ENCODE measurements around the gene FBXW7.

Gene FBXW7

GRCh38 chr4:152503653-152504290, 32.1 kb downstream of the FBXW7 start:
- Histone ChIP-seq H3K36me3 (ENCODE audit: control insufficient read depth in 1 of 2, insufficient read depth in 2 of 2, low read length in 2 of 2) (no peaks in the 10 kb centered on the region), H3K4me3 (ENCODE audit: low read depth, low read length) (no peak overlapping the region), H3K9me3 (ENCODE audit: insufficient read depth, low read depth, low read length) (no peaks in the 10 kb centered on the region), H3K27me3 (ENCODE audit: insufficient read depth, low read length) (no peaks in the 10 kb centered on the region), H3K79me1 (ENCODE audit: low read length) (no peaks in the 10 kb centered on the region), H3K18ac (ENCODE audit: low read length) (no peak overlapping the region), H4K12ac (ENCODE audit: low read depth, low read length) (no peak overlapping the region), H3K9ac (ENCODE audit: low read length) (no peak overlapping the region), H3K4me1 (ENCODE audit: control insufficient read depth in 1 of 2, insufficient read depth in 2 of 2, low read length in 2 of 2) (no peaks in the 10 kb centered on the region), H2AFZ (ENCODE audit: insufficient read depth, low read length, poor library complexity) (no peak overlapping the region), H3K79me2 (ENCODE audit: control insufficient read depth, insufficient read depth, low read length, poor library complexity) (no peaks in the 10 kb centered on the region), H3K4ac (ENCODE audit: low read depth, low read length) (no peak overlapping the region), H4K91ac (ENCODE audit: low read depth, low read length) (no peak overlapping the region), H2BK5ac (ENCODE audit: low read depth, low read length, poor library complexity) (no peak overlapping the region), H3K27ac (ENCODE audit: low read depth, low read length) (no peak overlapping the region), H2BK120ac (ENCODE audit: insufficient read depth, low read length, poor library complexity) (no peak overlapping the region), H3K14ac (ENCODE audit: low read length) (no peak overlapping the region), H2BK12ac (ENCODE audit: low read length) (no peak overlapping the region), H3K23ac (ENCODE audit: low read length) (no peak overlapping the region), H4K8ac (ENCODE audit: low read depth, low read length) (no peak overlapping the region), H2AK5ac (ENCODE audit: low read length) (no peak overlapping the region), H3K4me2 (ENCODE audit: low read length) (no peak overlapping the region)
- DNase-seq, result no peak

- Histone ChIP-seq H2AFZ (ENCODE audit: insufficient read depth, low read length, poor library complexity) (no peak overlapping the region), H3K4me2 (ENCODE audit: low read length) (no peak overlapping the region), H3K4me3 (ENCODE audit: low read depth, low read length) (no peak overlapping the region), H2BK5ac (ENCODE audit: low read depth, low read length, poor library complexity) (no peak overlapping the region), H4K12ac (ENCODE audit: low read depth, low read length) (no peak overlapping the region), H3K9ac (ENCODE audit: low read length) (no peak overlapping the region), H3K18ac (ENCODE audit: low read length) (no peak overlapping the region), H2BK12ac (ENCODE audit: low read length) (no peak overlapping the region), H3K4me1 (ENCODE audit: control insufficient read depth in 1 of 2, insufficient read depth in 2 of 2, low read length in 2 of 2) (no peaks in the 10 kb centered on the region), H2AK5ac (ENCODE audit: low read length) (no peak overlapping the region), H4K8ac (ENCODE audit: low read depth, low read length) (no peak overlapping the region), H3K27ac (ENCODE audit: low read depth, low read length) (no peak overlapping the region), H3K79me2 (ENCODE audit: control insufficient read depth, insufficient read depth, low read length, poor library complexity) (no peaks in the 10 kb centered on the region), H3K27me3 (ENCODE audit: insufficient read depth, low read length) (no peaks in the 10 kb centered on the region), H3K23ac (ENCODE audit: low read length) (no peak overlapping the region), H4K91ac (ENCODE audit: low read depth, low read length) (no peak overlapping the region), H3K9me3 (ENCODE audit: insufficient read depth, low read depth, low read length) (no peaks in the 10 kb centered on the region), H3K4ac (ENCODE audit: low read depth, low read length) (no peak overlapping the region), H3K36me3 (ENCODE audit: control insufficient read depth in 1 of 2, insufficient read depth in 2 of 2, low read length in 2 of 2) (no peaks in the 10 kb centered on the region), H3K14ac (ENCODE audit: low read length) (no peak overlapping the region), H3K79me1 (ENCODE audit: low read length) (no peaks in the 10 kb centered on the region), H2BK120ac (ENCODE audit: insufficient read depth, low read length, poor library complexity) (no peak overlapping the region)
- no CpG with 5 or more reads among the region's 3 CpGs for WGBS (ENCODE audit: extremely low coverage, insufficient coverage, insufficient read length)
- no peak for DNase-seq
Measured at GRCh38 chr4:152501846-152502536, 33.9 kb downstream of the FBXW7 start.

DNA sequence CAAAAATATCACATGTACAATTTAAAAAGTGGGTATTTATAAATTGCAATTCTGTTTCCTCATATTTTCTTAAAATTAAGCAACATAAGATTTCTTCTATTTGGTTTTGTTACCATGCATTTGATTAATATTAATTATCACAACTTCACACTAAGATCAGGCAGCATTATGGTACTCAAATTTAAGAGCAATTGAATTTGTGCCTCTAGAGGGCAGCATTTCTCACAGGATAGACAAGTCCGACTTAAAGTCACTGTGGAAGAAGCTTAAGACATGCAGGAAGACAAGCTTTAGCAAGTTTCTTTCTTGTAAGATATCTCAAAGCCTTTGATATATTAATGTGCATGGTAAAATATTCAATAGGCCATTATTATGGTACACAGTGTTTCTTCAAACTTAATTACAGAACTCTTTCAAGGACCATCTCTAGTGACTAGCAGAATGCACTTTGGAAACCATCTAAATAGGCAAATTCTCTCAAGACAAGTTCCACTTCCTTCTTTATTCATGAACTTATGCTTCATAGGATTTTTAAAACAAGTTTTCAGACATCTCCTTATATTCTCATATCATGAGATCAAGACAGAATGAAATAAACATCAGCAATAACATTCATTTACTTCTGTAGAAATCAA, 35.0 kb downstream of the FBXW7 start:
- Histone ChIP-seq H4K91ac (ENCODE audit: low read depth, low read length) (no peak overlapping the region), H3K18ac (ENCODE audit: low read length) (no peak overlapping the region), H3K79me2 (ENCODE audit: control insufficient read depth, insufficient read depth, low read length, poor library complexity) (no peaks in the 10 kb centered on the region), H3K4me1 (ENCODE audit: control insufficient read depth in 1 of 2, insufficient read depth in 2 of 2, low read length in 2 of 2) (no peaks in the 10 kb centered on the region), H3K23ac (ENCODE audit: low read length) (no peak overlapping the region), H3K27me3 (ENCODE audit: insufficient read depth, low read length) (no peaks in the 10 kb centered on the region), H3K9me3 (ENCODE audit: insufficient read depth, low read depth, low read length) (no peaks in the 10 kb centered on the region), H2AFZ (ENCODE audit: insufficient read depth, low read length, poor library complexity) (no peak overlapping the region), H3K4me3 (ENCODE audit: low read depth, low read length) (no peak overlapping the region), H3K27ac (ENCODE audit: low read depth, low read length) (no peak overlapping the region), H4K8ac (ENCODE audit: low read depth, low read length) (no peak overlapping the region), H3K79me1 (ENCODE audit: low read length) (no peaks in the 10 kb centered on the region), H3K4me2 (ENCODE audit: low read length) (no peak overlapping the region), H2BK120ac (ENCODE audit: insufficient read depth, low read length, poor library complexity) (no peak overlapping the region), H2AK5ac (ENCODE audit: low read length) (no peak overlapping the region), H3K14ac (ENCODE audit: low read length) (no peak overlapping the region), H3K9ac (ENCODE audit: low read length) (no peak overlapping the region), H2BK5ac (ENCODE audit: low read depth, low read length, poor library complexity) (no peak overlapping the region), H2BK12ac (ENCODE audit: low read length) (no peak overlapping the region), H4K12ac (ENCODE audit: low read depth, low read length) (no peak overlapping the region), H3K4ac (ENCODE audit: low read depth, low read length) (no peak overlapping the region), H3K36me3 (ENCODE audit: control insufficient read depth in 1 of 2, insufficient read depth in 2 of 2, low read length in 2 of 2) (no peaks in the 10 kb centered on the region)
- peak; percentile 61 to 97 for DNase-seq
- no CpG with 5 or more reads among the region's 1 CpG for WGBS (ENCODE audit: extremely low coverage, insufficient coverage, insufficient read length)

- no peaks in the 10 kb centered on the region for H3K79me1 ChIP-seq (ENCODE audit: low read length)
- H3K4me2 ChIP-seq (ENCODE audit: low read length), result no peak overlapping the region
- H4K12ac ChIP-seq (ENCODE audit: low read depth, low read length), result no peak overlapping the region
- H2BK12ac ChIP-seq (ENCODE audit: low read length), result no peak overlapping the region
- no peaks in the 10 kb centered on the region for H3K9me3 ChIP-seq (ENCODE audit: insufficient read depth, low read depth, low read length)
- DNase-seq, result no peak
- H3K9ac ChIP-seq (ENCODE audit: low read length), result no peak overlapping the region
- H2BK5ac ChIP-seq (ENCODE audit: low read depth, low read length, poor library complexity), result no peak overlapping the region
- WGBS (ENCODE audit: extremely low coverage, insufficient coverage, insufficient read length), result no CpG with 5 or more reads among the region's 2 CpGs
- H3K27ac ChIP-seq (ENCODE audit: low read depth, low read length), result no peak overlapping the region
- no peaks in the 10 kb centered on the region for H3K79me2 ChIP-seq (ENCODE audit: control insufficient read depth, insufficient read depth, low read length, poor library complexity)
- H3K23ac ChIP-seq (ENCODE audit: low read length), result no peak overlapping the region
- no peaks in the 10 kb centered on the region for H3K4me1 ChIP-seq (ENCODE audit: control insufficient read depth in 1 of 2, insufficient read depth in 2 of 2, low read length in 2 of 2)
- H3K14ac ChIP-seq (ENCODE audit: low read length), result no peak overlapping the region
- no peak overlapping the region for H3K18ac ChIP-seq (ENCODE audit: low read length)
- no peak overlapping the region for H4K91ac ChIP-seq (ENCODE audit: low read depth, low read length)
- no peak overlapping the region for H3K4ac ChIP-seq (ENCODE audit: low read depth, low read length)
- no peak overlapping the region for H2BK120ac ChIP-seq (ENCODE audit: insufficient read depth, low read length, poor library complexity)
- no peaks in the 10 kb centered on the region for H3K27me3 ChIP-seq (ENCODE audit: insufficient read depth, low read length)
- H3K36me3 ChIP-seq (ENCODE audit: control insufficient read depth in 1 of 2, insufficient read depth in 2 of 2, low read length in 2 of 2), result no peaks in the 10 kb centered on the region
- H3K4me3 ChIP-seq (ENCODE audit: low read depth, low read length), result no peak overlapping the region
- H2AK5ac ChIP-seq (ENCODE audit: low read length), result no peak overlapping the region
- no peak overlapping the region for H2AFZ ChIP-seq (ENCODE audit: insufficient read depth, low read length, poor library complexity)
- H4K8ac ChIP-seq (ENCODE audit: low read depth, low read length), result no peak overlapping the region
Measured at GRCh38 chr4:152500275-152500674, 35.6 kb downstream of the FBXW7 start.
